Thymus (tissue), 11 donors: ENCODE data around the gene PCDHB1. TPM values are rescaled to one million over a fixed set of nuclear protein-coding genes. Genes with fewer than 3 reads are reported as not detected.
"Not testable (repeated sequence)": the region's sequence is repeated elsewhere in the genome, so short reads cannot be mapped to it uniquely, and the experiment has no call there.

Experiments used
- DNase-seq, 9 donors: peaks; one replicate each; pipeline ENCODE4 v3.0.0-alpha.2; 2013; ENCODE audit warnings: low spot score in 9 of 9, low read depth in 6 of 9, missing footprints in 1 of 9
- H3K27ac ChIP-seq, 2 donors: one replicate each; pipeline ENCODE4 v1.5.1; 2013; ENCODE audit warnings: control low read depth in 1 of 2, low read depth in 1 of 2, low read length in 1 of 2, mild to moderate bottlenecking in 1 of 2, moderate library complexity in 1 of 2
- H3K27me3 ChIP-seq, 2 donors: one replicate each; pipeline ENCODE4 v1.5.1; 2013; ENCODE audit warnings: low read length in 1 of 2; ENCODE audit not compliant: control insufficient read depth in 2 of 2, insufficient read depth in 1 of 2
- H3K36me3 ChIP-seq, 2 donors: one replicate each; pipeline ENCODE4 v1.5.1; 2013; ENCODE audit warnings: low read length in 1 of 2, mild to moderate bottlenecking in 1 of 2, moderate library complexity in 1 of 2; ENCODE audit not compliant: control insufficient read depth in 2 of 2, insufficient read depth in 2 of 2
- H3K4me1 ChIP-seq, 2 donors: one replicate each; pipeline ENCODE4 v1.5.1; 2013; ENCODE audit warnings: low read length in 2 of 2; ENCODE audit not compliant: control insufficient read depth in 2 of 2, insufficient read depth in 2 of 2
- H3K4me3 ChIP-seq, 2 donors: one replicate each; pipeline ENCODE4 v1.5.1; 2013; ENCODE audit warnings: low read length in 2 of 2, control low read depth in 1 of 2, mild to moderate bottlenecking in 1 of 2
- H3K9me3 ChIP-seq, 2 donors: one replicate each; pipeline ENCODE4 v1.5.1; 2013; ENCODE audit warnings: low read length in 1 of 2, mild to moderate bottlenecking in 1 of 2; ENCODE audit not compliant: control insufficient read depth in 2 of 2, insufficient read depth in 1 of 2
- WGBS: extraction: QIAGEN DNeasy Blood & Tissue Kit; methylation state at CpG from one replicate; pipeline ENCODE4 v1.1.7; 2013; 5-methylcytosine and 5-hydroxymethylcytosine counted together
- polyA plus RNA-seq: library from polyadenylated mRNA; stranded (reverse); fragments of 200-250 nt; gene quantifications from one replicate; pipeline ENCODE4 v1.2.3, GENCODE V29; 2013
- total RNA-seq: library from RNA; stranded (reverse); fragments of 120-200 nt; gene quantifications from one replicate; pipeline ENCODE4 v1.2.4, GENCODE V29; 2013
- donor health status: healthy.

Gene PCDHB1
- total and polyA plus RNA-seq, 2 donors: 0.02 to 0.05 TPM

DNA sequence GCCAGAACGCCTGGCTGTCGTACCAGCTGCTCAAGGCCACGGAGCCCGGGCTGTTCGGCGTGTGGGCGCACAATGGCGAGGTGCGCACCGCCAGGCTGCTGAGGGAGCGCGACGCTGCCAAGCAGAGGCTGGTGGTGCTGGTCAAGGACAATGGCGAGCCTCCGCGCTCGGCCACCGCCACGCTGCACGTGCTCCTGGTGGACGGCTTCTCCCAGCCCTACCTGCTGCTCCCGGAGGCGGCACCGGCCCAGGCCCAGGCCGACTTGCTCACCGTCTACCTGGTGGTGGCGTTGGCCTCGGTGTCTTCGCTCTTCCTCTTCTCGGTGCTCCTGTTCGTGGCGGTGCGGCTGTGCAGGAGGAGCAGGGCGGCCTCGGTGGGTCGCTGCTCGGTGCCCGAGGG is 45.4 kb downstream of the PCDHB1 start:
- not testable (repeated sequence) for H3K36me3 ChIP-seq, H3K4me3 ChIP-seq, DNase-seq, H3K9me3 ChIP-seq, H3K4me1 ChIP-seq, H3K27ac ChIP-seq
- 44% methylated on average over 31 of the region's 38 CpGs for WGBS
- H3K27me3 ChIP-seq: peaks cover 0 to 23% of the 10 kb centered on the region in 2 donors

DNA sequence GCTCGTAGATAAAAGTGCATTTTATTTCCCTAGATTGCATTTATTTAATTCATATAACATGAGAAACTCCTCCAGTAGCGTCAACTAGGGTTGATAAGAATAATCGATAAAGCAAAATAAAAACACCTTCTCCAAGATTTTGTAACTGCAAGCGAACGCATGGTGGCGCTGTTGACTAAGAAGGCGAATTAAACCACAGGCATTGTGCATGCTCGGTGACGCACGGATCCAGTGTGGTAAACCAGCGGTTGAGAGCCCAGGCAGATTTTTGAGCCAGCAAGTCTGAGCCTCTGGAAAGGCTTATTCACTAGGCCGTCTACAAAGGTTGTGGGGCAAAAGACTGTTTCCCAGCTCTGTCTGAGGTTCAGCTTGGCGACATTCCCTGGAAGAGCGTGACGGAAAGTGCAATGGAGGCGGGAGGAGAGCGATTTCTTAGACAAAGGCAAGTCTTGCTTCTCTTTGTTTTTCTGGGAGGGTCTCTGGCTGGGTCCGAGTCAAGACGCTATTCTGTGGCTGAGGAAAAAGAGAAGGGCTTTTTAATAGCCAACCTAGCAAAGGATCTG is 49.1 kb downstream of the PCDHB1 start, which contains the start of gene PCDHB3:
TSS of gene PCDHB3 (plus strand) at position 231 of the 563 bp plus-strand sequence. CDS start at position 408, 177 bp downstream.
- 26% methylated on average over 19 of the region's 19 CpGs for WGBS
- H3K9me3 ChIP-seq: peaks cover 0 to 3% of the 10 kb centered on the region in 2 donors
- peak in 1 of 9 donors; percentile 8 for DNase-seq
- H3K4me3 ChIP-seq: no peak within 1 kb of the TSS
- H3K4me1 ChIP-seq: no peaks in the 10 kb centered on the region
- H3K36me3 ChIP-seq: no peaks in the 10 kb centered on the region
- peaks cover 0 to 14% of the 10 kb centered on the region in 2 donors for H3K27me3 ChIP-seq
- no peak within 1 kb of the TSS for H3K27ac ChIP-seq

DNA sequence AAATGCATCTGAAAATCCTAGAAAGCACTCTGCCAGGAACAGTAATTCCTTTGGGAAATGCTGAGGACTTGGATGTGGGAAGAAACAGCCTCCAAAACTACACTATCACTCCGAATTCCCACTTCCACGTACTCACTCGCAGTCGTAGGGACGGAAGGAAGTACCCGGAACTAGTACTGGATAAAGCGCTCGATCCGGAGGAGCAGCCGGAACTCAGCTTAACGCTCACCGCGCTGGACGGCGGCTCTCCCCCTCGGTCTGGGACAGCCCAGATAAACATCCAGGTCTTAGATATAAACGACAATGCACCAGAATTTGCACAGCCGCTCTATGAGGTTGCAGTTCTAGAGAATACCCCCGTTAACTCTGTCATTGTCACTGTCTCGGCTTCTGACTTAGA is 49.9 kb downstream of the PCDHB1 start:
- Histone ChIP-seq H3K27me3 (peaks cover 0 to 10% of the 10 kb centered on the region in 2 donors), H3K27ac (no peak overlapping the region), H3K4me1 (no peaks in the 10 kb centered on the region), H3K4me3 (no peak overlapping the region), H3K9me3 (peaks cover 0 to 3% of the 10 kb centered on the region in 2 donors), H3K36me3 (no peaks in the 10 kb centered on the region)
- DNase-seq: no peak
- WGBS: 52% methylated on average over 20 of the region's 20 CpGs

DNA sequence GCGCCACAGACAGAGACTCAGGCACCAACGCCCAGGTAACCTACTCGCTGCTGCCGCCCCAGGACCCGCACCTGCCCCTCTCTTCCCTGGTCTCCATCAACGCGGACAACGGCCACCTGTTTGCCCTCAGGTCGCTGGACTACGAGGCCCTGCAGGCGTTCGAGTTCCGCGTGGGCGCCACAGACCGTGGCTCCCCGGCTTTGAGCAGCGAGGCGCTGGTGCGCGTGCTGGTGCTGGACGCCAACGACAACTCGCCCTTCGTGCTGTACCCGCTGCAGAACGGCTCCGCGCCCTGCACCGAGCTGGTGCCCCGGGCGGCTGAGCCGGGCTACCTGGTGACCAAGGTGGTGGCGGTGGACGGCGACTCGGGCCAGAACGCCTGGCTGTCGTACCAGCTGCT is 50.9 kb downstream of the PCDHB1 start:
- not testable (repeated sequence) for H3K36me3 ChIP-seq, H3K9me3 ChIP-seq, H3K27ac ChIP-seq, H3K4me1 ChIP-seq, DNase-seq, H3K4me3 ChIP-seq
- peaks cover 0 to 10% of the 10 kb centered on the region in 2 donors for H3K27me3 ChIP-seq
- WGBS: 54% methylated on average over 39 of the region's 39 CpGs

DNA sequence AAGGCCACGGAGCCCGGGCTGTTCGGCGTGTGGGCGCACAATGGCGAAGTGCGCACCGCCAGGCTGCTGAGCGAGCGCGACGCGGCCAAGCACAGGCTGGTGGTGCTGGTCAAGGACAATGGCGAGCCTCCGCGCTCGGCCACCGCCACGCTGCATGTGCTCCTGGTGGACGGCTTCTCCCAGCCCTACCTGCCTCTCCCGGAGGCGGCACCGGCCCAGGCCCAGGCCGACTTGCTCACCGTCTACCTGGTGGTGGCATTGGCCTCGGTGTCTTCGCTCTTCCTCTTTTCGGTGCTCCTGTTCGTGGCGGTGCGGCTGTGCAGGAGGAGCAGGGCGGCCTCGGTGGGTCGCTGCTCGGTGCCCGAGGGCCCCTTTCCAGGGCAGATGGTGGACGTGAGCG is 51.3 kb downstream of the PCDHB1 start:
- not testable (repeated sequence) for H3K36me3 ChIP-seq, H3K9me3 ChIP-seq, H3K4me1 ChIP-seq, H3K4me3 ChIP-seq, DNase-seq, H3K27ac ChIP-seq
- WGBS: 57% methylated on average over 31 of the region's 38 CpGs
- H3K27me3 ChIP-seq: peaks cover 0 to 10% of the 10 kb centered on the region in 2 donors

DNA sequence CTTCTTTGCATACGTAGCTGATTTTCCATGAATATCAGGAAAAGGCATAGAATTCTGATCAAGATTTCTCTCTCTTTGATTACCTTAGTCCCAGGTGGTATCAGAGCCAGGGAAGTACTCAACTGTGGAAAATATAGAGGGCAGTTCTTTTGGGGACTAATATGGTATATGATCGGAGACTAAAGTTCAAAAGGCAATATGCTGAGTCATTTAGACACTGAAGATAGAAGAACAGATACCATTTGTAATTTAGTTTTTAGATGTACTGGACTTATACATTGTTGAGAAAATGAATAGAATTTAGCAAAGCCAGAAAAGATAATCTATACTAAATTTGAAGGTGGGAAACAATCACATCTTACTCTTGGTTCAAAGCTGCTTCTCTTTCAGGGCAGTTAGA is 54.2 kb downstream of the PCDHB1 start:
- Histone ChIP-seq H3K27me3 (peaks cover 0 to 9% of the 10 kb centered on the region in 2 donors), H3K9me3 (peaks cover 0 to 1% of the 10 kb centered on the region in 2 donors), H3K4me1 (no peaks in the 10 kb centered on the region), H3K36me3 (no peaks in the 10 kb centered on the region), H3K27ac (no peak overlapping the region), H3K4me3 (no peak overlapping the region)
- DNase-seq: no peak
- 90% methylated on average over 2 of the region's 2 CpGs for WGBS

Other genes starting within 250 kb of the PCDHB1 start
- gene PCDHA4, start 244.3 kb upstream of the PCDHB1 start, total RNA-seq: 0.05 TPM
- 0.05 TPM for gene PCDHA4, start 244.3 kb upstream of the PCDHB1 start, polyA plus RNA-seq
- gene PCDHA5, start 229.8 kb upstream of the PCDHB1 start, total RNA-seq: not detected
- gene PCDHA5, start 229.8 kb upstream of the PCDHB1 start, polyA plus RNA-seq: 0.02 TPM
- gene PCDHA6, start 223.4 kb upstream of the PCDHB1 start, total RNA-seq: 0.05 TPM
- gene PCDHA6, start 223.4 kb upstream of the PCDHB1 start, polyA plus RNA-seq: 0.05 TPM
- under 0.01 TPM for gene PCDHA7, start 217.1 kb upstream of the PCDHB1 start, total RNA-seq
- 0.02 TPM for gene PCDHA7, start 217.1 kb upstream of the PCDHB1 start, polyA plus RNA-seq
- gene PCDHA8, start 210.2 kb upstream of the PCDHB1 start, total RNA-seq: not detected
- 0.02 TPM for gene PCDHA8, start 210.2 kb upstream of the PCDHB1 start, polyA plus RNA-seq
- gene PCDHA9, start 203.0 kb upstream of the PCDHB1 start, total RNA-seq: not detected
- gene PCDHA9, start 203.0 kb upstream of the PCDHB1 start, polyA plus RNA-seq: not detected
- gene PCDHA10, start 195.5 kb upstream of the PCDHB1 start, total RNA-seq: under 0.01 TPM
- gene PCDHA10, start 195.5 kb upstream of the PCDHB1 start, polyA plus RNA-seq: 0.02 TPM
- gene PCDHA11, start 182.4 kb upstream of the PCDHB1 start, total RNA-seq: 0.05 TPM
- gene PCDHA11, start 182.4 kb upstream of the PCDHB1 start, polyA plus RNA-seq: under 0.01 TPM
- under 0.01 TPM for gene PCDHA12, start 176.1 kb upstream of the PCDHB1 start, total RNA-seq
- not detected for gene PCDHA12, start 176.1 kb upstream of the PCDHB1 start, polyA plus RNA-seq
- gene PCDHA13, start 169.2 kb upstream of the PCDHB1 start, total RNA-seq: under 0.01 TPM
- gene PCDHA13, start 169.2 kb upstream of the PCDHB1 start, polyA plus RNA-seq: under 0.01 TPM
- 0.05 TPM for gene PCDHAC1, start 125.1 kb upstream of the PCDHB1 start, total RNA-seq
- gene PCDHAC1, start 125.1 kb upstream of the PCDHB1 start, polyA plus RNA-seq: 0.02 TPM
- gene PCDHAC2, start 84.9 kb upstream of the PCDHB1 start, total RNA-seq: 0.38 TPM
- 0.02 TPM for gene PCDHAC2, start 84.9 kb upstream of the PCDHB1 start, polyA plus RNA-seq
- gene PCDHB2, start 43.2 kb downstream of the PCDHB1 start, total RNA-seq: 0.24 TPM
- 0.39 TPM for gene PCDHB2, start 43.2 kb downstream of the PCDHB1 start, polyA plus RNA-seq
- 0.09 TPM for gene PCDHB3, start 49.1 kb downstream of the PCDHB1 start, total RNA-seq
- 0.11 TPM for gene PCDHB3, start 49.1 kb downstream of the PCDHB1 start, polyA plus RNA-seq
- 0.09 TPM for gene PCDHB4, start 70.4 kb downstream of the PCDHB1 start, total RNA-seq
- 0.34 TPM for gene PCDHB4, start 70.4 kb downstream of the PCDHB1 start, polyA plus RNA-seq
- gene PCDHB5, start 83.8 kb downstream of the PCDHB1 start, total RNA-seq: 0.38 TPM
- 1.0 TPM for gene PCDHB5, start 83.8 kb downstream of the PCDHB1 start, polyA plus RNA-seq
- 0.09 TPM for gene PCDHB6, start 98.7 kb downstream of the PCDHB1 start, total RNA-seq
- gene PCDHB6, start 98.7 kb downstream of the PCDHB1 start, polyA plus RNA-seq: 0.23 TPM
- gene PCDHB7, start 121.3 kb downstream of the PCDHB1 start, total RNA-seq: 0.14 TPM
- gene PCDHB7, start 121.3 kb downstream of the PCDHB1 start, polyA plus RNA-seq: 0.11 TPM
- gene PCDHB8, start 126.4 kb downstream of the PCDHB1 start, total RNA-seq: 0.05 TPM
- 0.05 TPM for gene PCDHB8, start 126.4 kb downstream of the PCDHB1 start, polyA plus RNA-seq
- gene PCDHB16, start 131.0 kb downstream of the PCDHB1 start, total RNA-seq: 0.14 TPM
- 0.27 TPM for gene PCDHB16, start 131.0 kb downstream of the PCDHB1 start, polyA plus RNA-seq
- 0.19 TPM for gene PCDHB9, start 135.8 kb downstream of the PCDHB1 start, total RNA-seq
- gene PCDHB9, start 135.8 kb downstream of the PCDHB1 start, polyA plus RNA-seq: 0.16 TPM
- gene PCDHB10, start 141.0 kb downstream of the PCDHB1 start, total RNA-seq: 0.19 TPM
- gene PCDHB10, start 141.0 kb downstream of the PCDHB1 start, polyA plus RNA-seq: 0.23 TPM
- gene PCDHB11, start 148.3 kb downstream of the PCDHB1 start, total RNA-seq: 0.24 TPM
- gene PCDHB11, start 148.3 kb downstream of the PCDHB1 start, polyA plus RNA-seq: 0.37 TPM
- gene PCDHB12, start 157.3 kb downstream of the PCDHB1 start, total RNA-seq: 0.19 TPM
- 0.18 TPM for gene PCDHB12, start 157.3 kb downstream of the PCDHB1 start, polyA plus RNA-seq
- 0.14 TPM for gene PCDHB13, start 162.5 kb downstream of the PCDHB1 start, total RNA-seq
- gene PCDHB13, start 162.5 kb downstream of the PCDHB1 start, polyA plus RNA-seq: 0.27 TPM
- 0.38 TPM for gene PCDHB14, start 172.0 kb downstream of the PCDHB1 start, total RNA-seq
- gene PCDHB14, start 172.0 kb downstream of the PCDHB1 start, polyA plus RNA-seq: 0.87 TPM
- 0.33 TPM for gene PCDHB15, start 194.0 kb downstream of the PCDHB1 start, total RNA-seq
- gene PCDHB15, start 194.0 kb downstream of the PCDHB1 start, polyA plus RNA-seq: 0.66 TPM